GM12878 (cell line): ENCODE results near the gene PYGO1.

Experiments
- CTCF ChIP-seq, 3 experiments: IDR thresholded peaks in 2 of 3; conservative IDR thresholded peaks in 1 of 3; 2 replicates each; pipeline ENCODE4 v1.5.1; 2011; ENCODE audit warnings: low read depth in 3 of 3, low read length in 3 of 3, mild to moderate bottlenecking in 3 of 3, control low read depth in 2 of 3, moderate library complexity in 2 of 3, inconsistent platforms in 1 of 3, mixed read lengths in 1 of 3; ENCODE audit not compliant: control insufficient read depth in 2 of 3, insufficient read depth in 1 of 3; ENCODE audit errors: extremely low read depth in 1 of 3
- GABPA ChIP-seq: IDR thresholded peaks from 2 replicates; pipeline ENCODE4 v1.6.1; 2014; ENCODE audit warnings: antibody characterized with exemption, low read depth, mild to moderate bottlenecking, inconsistent platforms
- PBX3 ChIP-seq: IDR thresholded peaks from 2 replicates; pipeline ENCODE4 v1.6.1; 2011; ENCODE audit warnings: mild to moderate bottlenecking, low read depth, low read length, moderate library complexity; ENCODE audit not compliant: insufficient replicate concordance
- POLR2A ChIP-seq: IDR thresholded peaks from 2 replicates; pipeline ENCODE4 v1.6.1; 2011; ENCODE audit warnings: low read depth, mild to moderate bottlenecking, low read length
- RAD51 ChIP-seq: fragments of 450-650 bp; IDR thresholded peaks from 2 replicates; pipeline ENCODE4 v1.6.1; 2016; ENCODE audit warnings: moderate library complexity, mild to moderate bottlenecking, inconsistent platforms

GRCh38 chr15:55613727-55614126 lies 25.6 kb upstream of the PYGO1 start:
- no peak for TF ChIP-seq GABPA
- TF ChIP-seq PBX3, result no peak
- TF ChIP-seq CTCF (IDR thresholded peaks at IDR 0.05 in 2 of 3, conservative IDR thresholded peaks at IDR 0.05 in 1 of 3; ENCODE audit: control insufficient read depth in 2 of 3, extremely low read depth in 1 of 3, insufficient read depth in 1 of 3, low read depth in 3 of 3, low read length in 3 of 3), result no peak
- TF ChIP-seq POLR2A, result no peak
- TF ChIP-seq RAD51, result no peak
